ENCODE data around the gene TRIM56. TPM values are rescaled to one million over a fixed set of nuclear protein-coding genes. Genes with fewer than 3 reads are reported as not detected.

The TRIM56 gene
- total and polyA plus RNA-seq, 2 of the 13 experiments (the other 11 are each of a cell fraction or from before 2014, with no cell fraction given), result 3.2 to 7.1 TPM

DNA sequence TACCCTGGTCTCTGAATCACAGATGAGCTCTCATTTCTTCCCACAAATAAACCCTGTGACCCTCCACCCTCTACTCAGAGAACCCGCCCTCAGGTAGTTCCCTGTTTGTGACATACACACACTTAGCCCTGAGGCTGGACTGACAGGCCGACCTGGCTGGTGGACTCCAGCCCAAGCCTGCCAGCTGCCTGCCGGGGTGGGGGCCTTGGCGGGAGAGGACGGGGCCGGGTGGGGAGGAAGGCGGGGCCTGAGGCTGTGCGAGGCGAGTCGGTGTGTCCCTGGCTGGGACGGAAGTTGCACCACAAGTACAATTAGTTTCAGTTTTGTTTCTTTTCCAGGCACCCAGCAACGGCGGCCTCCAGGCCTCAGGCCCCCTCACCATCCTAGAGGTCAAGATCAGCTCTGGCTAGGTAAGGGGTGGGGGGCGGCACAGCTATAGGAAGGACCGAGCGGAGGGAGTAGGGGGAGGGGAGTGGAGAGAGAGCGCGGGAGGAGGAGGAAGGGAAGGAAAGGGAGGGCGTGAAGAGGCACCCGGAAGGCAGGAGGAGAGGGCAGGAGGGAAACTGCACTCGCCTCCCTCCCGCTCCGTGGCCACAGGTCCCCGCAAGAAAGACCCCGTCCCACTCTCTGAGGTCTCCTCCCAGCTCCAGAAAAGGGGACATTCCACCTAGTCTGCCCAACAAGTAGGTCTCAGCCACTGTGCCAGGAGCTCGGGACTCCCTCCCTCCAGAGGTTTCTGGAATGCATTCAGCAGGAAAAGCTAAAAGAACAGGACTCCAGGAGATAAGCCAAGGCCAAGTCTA is at the start of gene TRIM56 (continued):
- no peak; the same call in 1 of the 2 replicates for TF ChIP-seq KDM2A (CRISPR knock-in tag; IDR thresholded peaks at IDR 0.05; ENCODE audit: borderline replicate concordance, low read depth)
- TF ChIP-seq, protein P1, sequence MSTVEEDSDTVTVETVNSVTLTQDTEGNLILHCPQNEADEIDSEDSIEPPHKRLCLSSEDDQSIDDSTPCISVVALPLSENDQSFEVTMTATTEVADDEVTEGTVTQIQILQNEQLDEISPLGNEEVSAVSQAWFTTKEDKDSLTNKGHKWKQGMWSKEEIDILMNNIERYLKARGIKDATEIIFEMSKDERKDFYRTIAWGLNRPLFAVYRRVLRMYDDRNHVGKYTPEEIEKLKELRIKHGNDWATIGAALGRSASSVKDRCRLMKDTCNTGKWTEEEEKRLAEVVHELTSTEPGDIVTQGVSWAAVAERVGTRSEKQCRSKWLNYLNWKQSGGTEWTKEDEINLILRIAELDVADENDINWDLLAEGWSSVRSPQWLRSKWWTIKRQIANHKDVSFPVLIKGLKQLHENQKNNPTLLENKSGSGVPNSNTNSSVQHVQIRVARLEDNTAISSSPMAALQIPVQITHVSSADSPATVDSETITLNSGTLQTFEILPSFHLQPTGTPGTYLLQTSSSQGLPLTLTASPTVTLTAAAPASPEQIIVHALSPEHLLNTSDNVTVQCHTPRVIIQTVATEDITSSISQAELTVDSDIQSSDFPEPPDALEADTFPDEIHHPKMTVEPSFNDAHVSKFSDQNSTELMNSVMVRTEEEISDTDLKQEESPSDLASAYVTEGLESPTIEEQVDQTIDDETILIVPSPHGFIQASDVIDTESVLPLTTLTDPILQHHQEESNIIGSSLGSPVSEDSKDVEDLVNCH (CRISPR knock-in tag; IDR thresholded peaks at IDR 0.05), result no peak
- no peak for TF ChIP-seq CBX5 (CRISPR knock-in tag; IDR thresholded peaks at IDR 0.05; ENCODE audit: borderline replicate concordance)
- TF ChIP-seq ZNF121 (CRISPR knock-in tag; IDR thresholded peaks at IDR 0.05), result no peak
- TF ChIP-seq, protein P2, sequence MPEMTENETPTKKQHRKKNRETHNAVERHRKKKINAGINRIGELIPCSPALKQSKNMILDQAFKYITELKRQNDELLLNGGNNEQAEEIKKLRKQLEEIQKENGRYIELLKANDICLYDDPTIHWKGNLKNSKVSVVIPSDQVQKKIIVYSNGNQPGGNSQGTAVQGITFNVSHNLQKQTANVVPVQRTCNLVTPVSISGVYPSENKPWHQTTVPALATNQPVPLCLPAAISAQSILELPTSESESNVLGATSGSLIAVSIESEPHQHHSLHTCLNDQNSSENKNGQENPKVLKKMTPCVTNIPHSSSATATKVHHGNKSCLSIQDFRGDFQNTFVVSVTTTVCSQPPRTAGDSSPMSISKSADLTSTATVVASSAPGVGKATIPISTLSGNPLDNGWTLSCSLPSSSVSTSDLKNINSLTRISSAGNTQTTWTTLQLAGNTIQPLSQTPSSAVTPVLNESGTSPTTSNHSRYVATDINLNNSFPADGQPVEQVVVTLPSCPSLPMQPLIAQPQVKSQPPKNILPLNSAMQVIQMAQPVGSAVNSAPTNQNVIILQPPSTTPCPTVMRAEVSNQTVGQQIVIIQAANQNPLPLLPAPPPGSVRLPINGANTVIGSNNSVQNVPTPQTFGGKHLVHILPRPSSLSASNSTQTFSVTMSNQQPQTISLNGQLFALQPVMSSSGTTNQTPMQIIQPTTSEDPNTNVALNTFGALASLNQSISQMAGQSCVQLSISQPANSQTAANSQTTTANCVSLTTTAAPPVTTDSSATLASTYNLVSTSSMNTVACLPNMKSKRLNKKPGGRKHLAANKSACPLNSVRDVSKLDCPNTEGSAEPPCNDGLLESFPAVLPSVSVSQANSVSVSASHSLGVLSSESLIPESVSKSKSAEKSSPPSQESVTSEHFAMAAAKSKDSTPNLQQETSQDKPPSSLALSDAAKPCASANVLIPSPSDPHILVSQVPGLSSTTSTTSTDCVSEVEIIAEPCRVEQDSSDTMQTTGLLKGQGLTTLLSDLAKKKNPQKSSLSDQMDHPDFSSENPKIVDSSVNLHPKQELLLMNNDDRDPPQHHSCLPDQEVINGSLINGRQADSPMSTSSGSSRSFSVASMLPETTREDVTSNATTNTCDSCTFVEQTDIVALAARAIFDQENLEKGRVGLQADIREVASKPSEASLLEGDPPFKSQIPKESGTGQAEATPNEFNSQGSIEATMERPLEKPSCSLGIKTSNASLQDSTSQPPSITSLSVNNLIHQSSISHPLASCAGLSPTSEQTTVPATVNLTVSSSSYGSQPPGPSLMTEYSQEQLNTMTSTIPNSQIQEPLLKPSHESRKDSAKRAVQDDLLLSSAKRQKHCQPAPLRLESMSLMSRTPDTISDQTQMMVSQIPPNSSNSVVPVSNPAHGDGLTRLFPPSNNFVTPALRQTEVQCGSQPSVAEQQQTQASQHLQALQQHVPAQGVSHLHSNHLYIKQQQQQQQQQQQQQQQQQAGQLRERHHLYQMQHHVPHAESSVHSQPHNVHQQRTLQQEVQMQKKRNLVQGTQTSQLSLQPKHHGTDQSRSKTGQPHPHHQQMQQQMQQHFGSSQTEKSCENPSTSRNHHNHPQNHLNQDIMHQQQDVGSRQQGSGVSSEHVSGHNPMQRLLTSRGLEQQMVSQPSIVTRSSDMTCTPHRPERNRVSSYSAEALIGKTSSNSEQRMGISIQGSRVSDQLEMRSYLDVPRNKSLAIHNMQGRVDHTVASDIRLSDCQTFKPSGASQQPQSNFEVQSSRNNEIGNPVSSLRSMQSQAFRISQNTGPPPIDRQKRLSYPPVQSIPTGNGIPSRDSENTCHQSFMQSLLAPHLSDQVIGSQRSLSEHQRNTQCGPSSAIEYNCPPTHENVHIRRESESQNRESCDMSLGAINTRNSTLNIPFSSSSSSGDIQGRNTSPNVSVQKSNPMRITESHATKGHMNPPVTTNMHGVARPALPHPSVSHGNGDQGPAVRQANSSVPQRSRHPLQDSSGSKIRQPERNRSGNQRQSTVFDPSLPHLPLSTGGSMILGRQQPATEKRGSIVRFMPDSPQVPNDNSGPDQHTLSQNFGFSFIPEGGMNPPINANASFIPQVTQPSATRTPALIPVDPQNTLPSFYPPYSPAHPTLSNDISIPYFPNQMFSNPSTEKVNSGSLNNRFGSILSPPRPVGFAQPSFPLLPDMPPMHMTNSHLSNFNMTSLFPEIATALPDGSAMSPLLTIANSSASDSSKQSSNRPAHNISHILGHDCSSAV (CRISPR knock-in tag; IDR thresholded peaks at IDR 0.05; ENCODE audit: borderline replicate concordance), result no peak
- TF ChIP-seq XRCC5 (optimal IDR thresholded peaks at IDR 0.05; ENCODE audit: low read length), result no peak
- TF ChIP-seq ZFP36L1 (CRISPR knock-in tag; IDR thresholded peaks at IDR 0.05), result no peak
- no peak for TF ChIP-seq ZNF572 (CRISPR knock-in tag; IDR thresholded peaks at IDR 0.05)
- TF ChIP-seq, protein P3, sequence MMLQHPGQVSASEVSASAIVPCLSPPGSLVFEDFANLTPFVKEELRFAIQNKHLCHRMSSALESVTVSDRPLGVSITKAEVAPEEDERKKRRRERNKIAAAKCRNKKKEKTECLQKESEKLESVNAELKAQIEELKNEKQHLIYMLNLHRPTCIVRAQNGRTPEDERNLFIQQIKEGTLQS (CRISPR knock-in tag; IDR thresholded peaks at IDR 0.05), result no peak
- TF ChIP-seq, protein P4, sequence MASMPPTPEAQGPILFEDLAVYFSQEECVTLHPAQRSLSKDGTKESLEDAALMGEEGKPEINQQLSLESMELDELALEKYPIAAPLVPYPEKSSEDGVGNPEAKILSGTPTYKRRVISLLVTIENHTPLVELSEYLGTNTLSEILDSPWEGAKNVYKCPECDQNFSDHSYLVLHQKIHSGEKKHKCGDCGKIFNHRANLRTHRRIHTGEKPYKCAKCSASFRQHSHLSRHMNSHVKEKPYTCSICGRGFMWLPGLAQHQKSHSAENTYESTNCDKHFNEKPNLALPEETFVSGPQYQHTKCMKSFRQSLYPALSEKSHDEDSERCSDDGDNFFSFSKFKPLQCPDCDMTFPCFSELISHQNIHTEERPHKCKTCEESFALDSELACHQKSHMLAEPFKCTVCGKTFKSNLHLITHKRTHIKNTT (CRISPR knock-in tag; IDR thresholded peaks at IDR 0.05), result no peak
- no peak for TF ChIP-seq ZNF674 (CRISPR knock-in tag; IDR thresholded peaks at IDR 0.05; ENCODE audit: low read depth)
- TF ChIP-seq, protein P5, sequence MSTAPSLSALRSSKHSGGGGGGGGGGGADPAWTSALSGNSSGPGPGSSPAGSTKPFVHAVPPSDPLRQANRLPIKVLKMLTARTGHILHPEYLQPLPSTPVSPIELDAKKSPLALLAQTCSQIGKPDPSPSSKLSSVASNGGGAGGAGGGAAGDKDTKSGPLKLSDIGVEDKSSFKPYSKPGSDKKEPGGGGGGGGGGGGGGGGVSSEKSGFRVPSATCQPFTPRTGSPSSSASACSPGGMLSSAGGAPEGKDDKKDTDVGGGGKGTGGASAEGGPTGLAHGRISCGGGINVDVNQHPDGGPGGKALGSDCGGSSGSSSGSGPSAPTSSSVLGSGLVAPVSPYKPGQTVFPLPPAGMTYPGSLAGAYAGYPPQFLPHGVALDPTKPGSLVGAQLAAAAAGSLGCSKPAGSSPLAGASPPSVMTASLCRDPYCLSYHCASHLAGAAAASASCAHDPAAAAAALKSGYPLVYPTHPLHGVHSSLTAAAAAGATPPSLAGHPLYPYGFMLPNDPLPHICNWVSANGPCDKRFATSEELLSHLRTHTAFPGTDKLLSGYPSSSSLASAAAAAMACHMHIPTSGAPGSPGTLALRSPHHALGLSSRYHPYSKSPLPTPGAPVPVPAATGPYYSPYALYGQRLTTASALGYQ (CRISPR knock-in tag; IDR thresholded peaks at IDR 0.05), result no peak
- TF ChIP-seq GFI1 (CRISPR knock-in tag; IDR thresholded peaks at IDR 0.05; ENCODE audit: borderline replicate concordance), result 0 out of 2 replicates have a peak, but pooled peaks have one; percentile 10
